Upper lobe of left lung (tissue), 4 donors: ENCODE data around the gene NT5DC2.

Experiments
- EP300 ChIP-seq, 4 donors: sonication (generic); formaldehyde crosslinking; IDR thresholded peaks; one replicate each; pipeline ENCODE4 v1.5.1; 2017; ENCODE audit warnings: antibody characterized with exemption in 4 of 4, control low read depth in 2 of 4
- POLR2A ChIP-seq, 4 donors: fragments of 450-650 bp; IDR thresholded peaks; one replicate each; pipeline ENCODE4 v1.5.1; 2016 to 2017; ENCODE audit warnings: antibody characterized with exemption in 4 of 4, mild to moderate bottlenecking in 2 of 4
- POLR2AphosphoS5 ChIP-seq, 2 donors: sonication (generic); formaldehyde crosslinking; IDR thresholded peaks; one replicate each; pipeline ENCODE4 v1.5.1; 2017; ENCODE audit warnings: antibody characterized with exemption in 2 of 2
- TF ChIP-seq, protein P1 (sequence below), 6 experiments: fragments of 450-650 bp in 4 of 6; fragments of 200-600 bp in 2 of 6; sonication (generic) in 2 of 6; IDR thresholded peaks; one replicate each; pipeline ENCODE4 v1.5.1; 2016 to 2019; ENCODE audit warnings: antibody characterized with exemption in 6 of 6

DNA sequence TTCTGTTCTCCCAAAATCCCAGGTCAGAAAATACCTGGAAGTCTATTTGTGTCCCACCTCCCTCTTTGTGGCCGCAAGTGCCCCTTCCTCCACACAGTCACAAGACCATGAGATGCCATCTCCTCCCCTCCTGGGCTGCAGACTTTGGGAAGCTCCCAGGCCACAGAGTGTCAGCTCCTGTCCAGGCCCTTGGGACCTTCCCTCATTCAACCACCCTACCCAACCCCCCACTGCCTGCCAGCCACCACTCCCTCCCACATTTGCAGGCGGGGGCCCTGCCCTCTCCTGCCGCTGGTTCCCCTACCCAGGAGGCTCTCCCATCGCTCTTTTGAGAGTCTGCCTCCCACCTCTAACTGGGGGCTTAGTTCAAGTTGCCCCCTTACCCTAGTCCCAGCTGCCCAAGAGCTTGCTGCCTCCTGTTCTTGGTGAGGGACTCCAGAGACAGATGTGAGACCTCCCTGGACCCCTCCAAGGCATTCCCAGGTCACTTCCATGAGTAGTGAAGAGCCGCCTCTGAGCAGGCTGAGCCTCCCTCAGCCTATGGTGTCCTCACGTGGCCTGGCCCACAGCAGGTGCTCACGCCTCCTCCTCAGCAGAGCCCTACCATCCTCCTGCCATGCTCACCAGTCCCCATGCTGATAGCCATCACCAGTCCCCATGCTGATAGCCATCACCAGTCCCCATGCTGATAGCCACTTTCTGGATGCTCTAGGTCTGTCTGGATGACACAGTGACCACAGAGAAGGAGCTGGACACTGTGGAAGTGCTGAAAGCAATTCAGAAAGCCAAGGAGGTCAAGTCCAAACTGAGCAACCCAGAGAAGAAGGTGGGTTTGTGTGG lies 54.4 kb downstream of the NT5DC2 start:
- TF ChIP-seq EP300 (IDR thresholded peaks at IDR 0.05), result no peak
- TF ChIP-seq, protein P1, sequence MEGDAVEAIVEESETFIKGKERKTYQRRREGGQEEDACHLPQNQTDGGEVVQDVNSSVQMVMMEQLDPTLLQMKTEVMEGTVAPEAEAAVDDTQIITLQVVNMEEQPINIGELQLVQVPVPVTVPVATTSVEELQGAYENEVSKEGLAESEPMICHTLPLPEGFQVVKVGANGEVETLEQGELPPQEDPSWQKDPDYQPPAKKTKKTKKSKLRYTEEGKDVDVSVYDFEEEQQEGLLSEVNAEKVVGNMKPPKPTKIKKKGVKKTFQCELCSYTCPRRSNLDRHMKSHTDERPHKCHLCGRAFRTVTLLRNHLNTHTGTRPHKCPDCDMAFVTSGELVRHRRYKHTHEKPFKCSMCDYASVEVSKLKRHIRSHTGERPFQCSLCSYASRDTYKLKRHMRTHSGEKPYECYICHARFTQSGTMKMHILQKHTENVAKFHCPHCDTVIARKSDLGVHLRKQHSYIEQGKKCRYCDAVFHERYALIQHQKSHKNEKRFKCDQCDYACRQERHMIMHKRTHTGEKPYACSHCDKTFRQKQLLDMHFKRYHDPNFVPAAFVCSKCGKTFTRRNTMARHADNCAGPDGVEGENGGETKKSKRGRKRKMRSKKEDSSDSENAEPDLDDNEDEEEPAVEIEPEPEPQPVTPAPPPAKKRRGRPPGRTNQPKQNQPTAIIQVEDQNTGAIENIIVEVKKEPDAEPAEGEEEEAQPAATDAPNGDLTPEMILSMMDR (IDR thresholded peaks at IDR 0.05), result no peak
- no peak for TF ChIP-seq POLR2A (IDR thresholded peaks at IDR 0.05)
- TF ChIP-seq POLR2AphosphoS5 (IDR thresholded peaks at IDR 0.05), result no peak
